Ishikawa (cell line): ENCODE measurements around the gene PERCC1.

Experiments
- CEBPB ChIP-seq: IDR thresholded peaks from 2 replicates; pipeline ENCODE4 v1.6.1; 2012
- CREB1 ChIP-seq: IDR thresholded peaks from 2 replicates; pipeline ENCODE4 v1.6.1; 2012; ENCODE audit warnings: low read depth
- EGR1 ChIP-seq: IDR thresholded peaks from 2 replicates; pipeline ENCODE4 v1.6.1; 2012
- EP300 ChIP-seq: IDR thresholded peaks from 2 replicates; pipeline ENCODE4 v1.6.1; 2012; ENCODE audit warnings: borderline replicate concordance
- FOXM1 ChIP-seq: IDR thresholded peaks from 2 replicates; pipeline ENCODE4 v1.6.1; 2012; ENCODE audit warnings: low read depth, borderline replicate concordance
- MAX ChIP-seq: IDR thresholded peaks from 2 replicates; pipeline ENCODE4 v1.6.1; 2012
- NFIC ChIP-seq: IDR thresholded peaks from 2 replicates; pipeline ENCODE4 v1.6.1; 2012
- RAD21 ChIP-seq: IDR thresholded peaks from 2 replicates; pipeline ENCODE4 v1.6.1; 2012; ENCODE audit warnings: low read depth
- REST ChIP-seq: IDR thresholded peaks from 2 replicates; pipeline ENCODE4 v1.6.1; 2012; ENCODE audit warnings: low read depth, mild to moderate bottlenecking
- TAF1 ChIP-seq: IDR thresholded peaks from 2 replicates; pipeline ENCODE4 v1.6.1; 2012; ENCODE audit warnings: low read depth, mild to moderate bottlenecking
- TCF12 ChIP-seq: IDR thresholded peaks from 2 replicates; pipeline ENCODE4 v1.6.1; 2012; ENCODE audit warnings: low read depth
- TEAD4 ChIP-seq: IDR thresholded peaks from 2 replicates; pipeline ENCODE4 v1.6.1; 2012
- USF1 ChIP-seq: IDR thresholded peaks from 2 replicates; pipeline ENCODE4 v1.6.1; 2012
- YY1 ChIP-seq: IDR thresholded peaks from 2 replicates; pipeline ENCODE4 v1.6.1; 2012; ENCODE audit warnings: low read depth
- ZBTB7A ChIP-seq: IDR thresholded peaks from 2 replicates; pipeline ENCODE4 v1.6.1; 2012; ENCODE audit warnings: low read depth

The PERCC1 gene

GRCh38 chr16:1436731-1437355 lies 6.0 kb downstream of the PERCC1 start:
- TF ChIP-seq YY1 = no peak
- TF ChIP-seq REST = no peak
- TF ChIP-seq FOXM1 = no peak
- TF ChIP-seq TAF1 = no peak

GRCh38 chr16:1437606-1438005 lies 6.7 kb downstream of the PERCC1 start:
- TF ChIP-seq TAF1 (no peak), REST (no peak), ZBTB7A (no peak), TEAD4 (no peak), USF1 (no peak), RAD21 (no peak), NFIC (no peak), CREB1 (no peak)

- TF ChIP-seq NFIC = no peak
- no peak for TF ChIP-seq MAX
- no peak for TF ChIP-seq YY1
- no peak for TF ChIP-seq CEBPB
- no peak for TF ChIP-seq ZBTB7A
- TF ChIP-seq RAD21 = no peak
- TF ChIP-seq TCF12 = no peak
- no peak for TF ChIP-seq REST
- no peak for TF ChIP-seq EGR1
- no peak for TF ChIP-seq EP300
- TF ChIP-seq USF1 = no peak
- no peak for TF ChIP-seq TEAD4
- no peak for TF ChIP-seq TAF1
- TF ChIP-seq CREB1 = no peak
- TF ChIP-seq FOXM1 = no peak
These were observed 7.6 kb downstream of the PERCC1 start for GRCh38 chr16:1438229-1439057.

GRCh38 chr16:1439058-1439698 lies 8.3 kb downstream of the PERCC1 start:
- TF ChIP-seq TCF12 (no peak), EP300 (no peak), TAF1 (no peak), MAX (no peak), RAD21 (no peak), TEAD4 (no peak), CEBPB (no peak), FOXM1 (no peak), REST (no peak), CREB1 (no peak), ZBTB7A (no peak), YY1 (no peak), EGR1 (no peak)
